HepG2 (cell line): ENCODE measurements around the gene RPLP2. TPM values are rescaled to one million over a fixed set of nuclear protein-coding genes. Genes with fewer than 3 reads are reported as not detected.
A peak's percentile ranks its signal among the peaks of the same experiment; 100 is the strongest.

Experiments used
- ATF2 ChIP-seq: sonication (generic); formaldehyde crosslinking; IDR thresholded peaks from 2 replicates; pipeline ENCODE4 v1.4.0; 2020; ENCODE audit warnings: missing genetic modification reagents
- BORCS8-MEF2B ChIP-seq: sonication (generic); formaldehyde crosslinking; IDR thresholded peaks from 2 replicates; pipeline ENCODE4 v1.8.0; 2022; ENCODE audit warnings: mild to moderate bottlenecking, missing genetic modification reagents
- CHD2 ChIP-seq: IDR thresholded peaks from 2 replicates; pipeline ENCODE4 v1.6.1; 2011; ENCODE audit warnings: low read depth, low read length, improper control_type of control experiment
- E2F2 ChIP-seq: sonication (generic); formaldehyde crosslinking; IDR thresholded peaks from 2 replicates; pipeline ENCODE4 v1.4.0; 2020; ENCODE audit warnings: missing genetic modification reagents, borderline replicate concordance
- FOSL2 ChIP-seq: sonication (generic); formaldehyde crosslinking; IDR thresholded peaks from 2 replicates; pipeline ENCODE4 v1.4.0; 2020; ENCODE audit warnings: missing genetic modification reagents
- GLI4 ChIP-seq: sonication (generic); formaldehyde crosslinking; IDR thresholded peaks from 2 replicates; pipeline ENCODE4 v1.5.1; 2020; ENCODE audit warnings: missing genetic modification reagents, mild to moderate bottlenecking, moderate library complexity, borderline replicate concordance
- HMGXB4 ChIP-seq, 2 experiments: sonication (generic) in 1 of 2; formaldehyde crosslinking in 1 of 2; IDR thresholded peaks; 2 replicates each; pipeline versions ENCODE4 v1.4.0 to v1.6.1; 2018 to 2020; ENCODE audit warnings: missing genetic modification reagents in 2 of 2, borderline replicate concordance in 1 of 2, low read depth in 1 of 2, mild to moderate bottlenecking in 1 of 2, missing biosample characterization in 1 of 2
- MED1 ChIP-seq: sonication (generic); formaldehyde crosslinking; IDR thresholded peaks from 2 replicates; pipeline ENCODE4 v1.4.0; 2020; ENCODE audit warnings: missing genetic modification reagents
- SALL2 ChIP-seq: sonication (generic); formaldehyde crosslinking; IDR thresholded peaks from 2 replicates; pipeline ENCODE4 v1.8.1; 2023; ENCODE audit warnings: mild to moderate bottlenecking, missing genetic modification reagents, inconsistent platforms
- ZBTB38 ChIP-seq: sonication (generic); formaldehyde crosslinking; IDR thresholded peaks from 2 replicates; pipeline ENCODE4 v1.5.1; 2020; ENCODE audit warnings: mild to moderate bottlenecking, missing genetic modification reagents
- ZNF263 ChIP-seq: sonication (generic); formaldehyde crosslinking; IDR thresholded peaks from 2 replicates; pipeline ENCODE4 v1.4.0; 2020; ENCODE audit warnings: missing genetic modification reagents
- ZNF34 ChIP-seq: sonication (generic); formaldehyde crosslinking; IDR thresholded peaks from 2 replicates; pipeline ENCODE4 v1.4.0; 2020; ENCODE audit warnings: mild to moderate bottlenecking, missing genetic modification reagents, borderline replicate concordance
- ZNF556 ChIP-seq: sonication (generic); formaldehyde crosslinking; IDR thresholded peaks from 2 replicates; pipeline ENCODE4 v1.4.0; 2020; ENCODE audit warnings: mild to moderate bottlenecking, missing genetic modification reagents, borderline replicate concordance
- ZNF607 ChIP-seq: sonication (generic); formaldehyde crosslinking; IDR thresholded peaks from 2 replicates; pipeline ENCODE4 v1.5.1; 2020; ENCODE audit warnings: missing genetic modification reagents, mild to moderate bottlenecking, borderline replicate concordance
- ZNF775 ChIP-seq: sonication (generic); formaldehyde crosslinking; IDR thresholded peaks from 2 replicates; pipeline ENCODE4 v1.4.0; 2020; ENCODE audit warnings: missing genetic modification reagents, mild to moderate bottlenecking, moderate library complexity, borderline replicate concordance
- ZSCAN22 ChIP-seq: sonication (generic); formaldehyde crosslinking; IDR thresholded peaks from 2 replicates; pipeline ENCODE4 v1.4.0; 2020; ENCODE audit warnings: mild to moderate bottlenecking, missing genetic modification reagents
- polyA plus RNA-seq, 8 experiments: library from polyadenylated mRNA; depleted of rRNA in 3 of 8; stranded (reverse) in 7 of 8; unstranded in 1 of 8; fragments of >200 nt; fragmentation: Illumina TruSeq in 4 of 8; extraction: Trizol in 4 of 8; gene quantifications; 2 replicates each; pipeline versions ENCODE4 v1.2.1 to v1.2.3, GENCODE V29; 2011 to 2016; ENCODE audit warnings: low read depth in 4 of 8, missing spikeins in 1 of 8, mixed read lengths in 1 of 8; ENCODE audit not compliant: insufficient read depth in 1 of 8
- total RNA-seq, 5 experiments: library from RNA; depleted of rRNA; stranded (reverse); fragments of >200 nt; fragmentation: Illumina TruSeq; extraction: Trizol; gene quantifications; 2 replicates each; pipeline ENCODE4 v1.2.3, GENCODE V29; 2016; ENCODE audit warnings: low read depth in 1 of 5
- TF ChIP-seq, protein P1 (sequence below): sonication (generic); formaldehyde crosslinking; IDR thresholded peaks from 2 replicates; pipeline ENCODE4 v1.8.0; 2022; ENCODE audit warnings: mild to moderate bottlenecking, missing genetic modification reagents; ENCODE audit not compliant: insufficient replicate concordance
- TF ChIP-seq, protein P2 (sequence below): sonication (generic); formaldehyde crosslinking; IDR thresholded peaks from 2 replicates; pipeline ENCODE4 v1.5.1; 2020; ENCODE audit warnings: mild to moderate bottlenecking, moderate library complexity, missing genetic modification reagents

The RPLP2 gene
- total and polyA plus RNA-seq, 2 of the 13 experiments (the other 11 are each of a cell fraction or from before 2014, with no cell fraction given): 978 to 2,106 TPM

DNA sequence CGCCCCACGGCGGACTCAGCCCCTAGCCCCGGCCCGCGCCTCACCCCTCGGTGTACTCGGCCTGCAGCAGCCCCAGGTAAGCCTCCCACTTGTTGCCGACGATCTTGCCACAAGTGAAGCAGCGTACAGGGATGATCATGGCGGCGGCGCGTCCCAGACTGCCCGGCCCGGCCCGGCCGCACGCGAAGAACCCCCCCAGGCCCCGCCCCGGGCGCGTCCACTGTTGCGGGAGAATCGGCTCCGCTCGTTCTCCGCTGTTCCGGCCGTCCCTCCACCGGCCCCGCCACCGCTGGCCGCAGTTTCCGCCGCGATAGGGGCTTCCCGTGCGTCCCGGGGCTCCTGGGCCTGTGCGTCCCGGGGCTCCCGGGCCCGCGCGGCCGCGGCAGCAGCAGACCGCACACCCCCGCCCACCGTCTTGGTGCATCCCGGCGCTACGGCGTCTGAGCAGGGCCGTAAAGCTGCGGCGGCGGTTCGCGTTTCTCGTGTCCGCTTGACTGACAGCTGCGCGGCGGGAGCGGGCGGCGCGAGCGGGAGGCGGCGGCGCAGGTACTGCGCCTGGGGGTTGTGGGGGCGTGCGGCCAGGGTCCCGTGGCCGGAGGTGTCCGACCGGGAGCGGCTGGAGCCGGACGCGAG is 32.7 kb downstream of the RPLP2 start, which contains the start of the genes POLR2L and TSPAN4 (continued):
- TF ChIP-seq ZNF775 (CRISPR knock-in tag): no peak
- TF ChIP-seq ATF2: peak; percentile 37; the same call in 1 of the 2 replicates
- TF ChIP-seq BORCS8-MEF2B (CRISPR knock-in tag): peak; percentile 66
- peak; percentile 25 for TF ChIP-seq MED1 (CRISPR knock-in tag)
- TF ChIP-seq, protein P1, sequence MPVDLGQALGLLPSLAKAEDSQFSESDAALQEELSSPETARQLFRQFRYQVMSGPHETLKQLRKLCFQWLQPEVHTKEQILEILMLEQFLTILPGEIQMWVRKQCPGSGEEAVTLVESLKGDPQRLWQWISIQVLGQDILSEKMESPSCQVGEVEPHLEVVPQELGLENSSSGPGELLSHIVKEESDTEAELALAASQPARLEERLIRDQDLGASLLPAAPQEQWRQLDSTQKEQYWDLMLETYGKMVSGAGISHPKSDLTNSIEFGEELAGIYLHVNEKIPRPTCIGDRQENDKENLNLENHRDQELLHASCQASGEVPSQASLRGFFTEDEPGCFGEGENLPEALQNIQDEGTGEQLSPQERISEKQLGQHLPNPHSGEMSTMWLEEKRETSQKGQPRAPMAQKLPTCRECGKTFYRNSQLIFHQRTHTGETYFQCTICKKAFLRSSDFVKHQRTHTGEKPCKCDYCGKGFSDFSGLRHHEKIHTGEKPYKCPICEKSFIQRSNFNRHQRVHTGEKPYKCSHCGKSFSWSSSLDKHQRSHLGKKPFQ (CRISPR knock-in tag): peak; percentile 57
- TF ChIP-seq ZNF556 (CRISPR knock-in tag): peak; percentile 49; the same call in 1 of the 2 replicates
- no peak; the same call in 1 of the 2 replicates for TF ChIP-seq FOSL2 (CRISPR knock-in tag)
- TF ChIP-seq ZNF607 (CRISPR knock-in tag): 0 out of 2 replicates have a peak, but pooled peaks have one; percentile 57
- TF ChIP-seq, protein P2, sequence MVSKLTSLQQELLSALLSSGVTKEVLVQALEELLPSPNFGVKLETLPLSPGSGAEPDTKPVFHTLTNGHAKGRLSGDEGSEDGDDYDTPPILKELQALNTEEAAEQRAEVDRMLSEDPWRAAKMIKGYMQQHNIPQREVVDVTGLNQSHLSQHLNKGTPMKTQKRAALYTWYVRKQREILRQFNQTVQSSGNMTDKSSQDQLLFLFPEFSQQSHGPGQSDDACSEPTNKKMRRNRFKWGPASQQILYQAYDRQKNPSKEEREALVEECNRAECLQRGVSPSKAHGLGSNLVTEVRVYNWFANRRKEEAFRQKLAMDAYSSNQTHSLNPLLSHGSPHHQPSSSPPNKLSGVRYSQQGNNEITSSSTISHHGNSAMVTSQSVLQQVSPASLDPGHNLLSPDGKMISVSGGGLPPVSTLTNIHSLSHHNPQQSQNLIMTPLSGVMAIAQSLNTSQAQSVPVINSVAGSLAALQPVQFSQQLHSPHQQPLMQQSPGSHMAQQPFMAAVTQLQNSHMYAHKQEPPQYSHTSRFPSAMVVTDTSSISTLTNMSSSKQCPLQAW (CRISPR knock-in tag): peak; percentile 33; the same call in 1 of the 2 replicates
- TF ChIP-seq ZNF263 (CRISPR knock-in tag): peak; percentile 3; the same call in 1 of the 2 replicates
- TF ChIP-seq SALL2 (CRISPR knock-in tag): peak; percentile 88
- TF ChIP-seq ZBTB38 (CRISPR knock-in tag): peak; percentile 19; the same call in 1 of the 2 replicates
- no peak; the same call in 1 of the 2 replicates for TF ChIP-seq ZNF34 (CRISPR knock-in tag)
- peak; percentile 95 for TF ChIP-seq GLI4
- no peak for TF ChIP-seq E2F2 (CRISPR knock-in tag)
- TF ChIP-seq CHD2: 0 out of 2 replicates have a peak, but pooled peaks have one; percentile 19
- TF ChIP-seq ZSCAN22 (CRISPR knock-in tag): no peak
- peak; percentile 53 to 67 for TF ChIP-seq HMGXB4 (CRISPR knock-in tag; IDR thresholded peaks at IDR 0.05; ENCODE audit: borderline replicate concordance in 1 of 2, low read depth in 1 of 2)
